ENCODE results near the gene CYBA.

Gene CYBA

GRCh38 chr16:88649924-88650748 is 717 bp downstream of the CYBA start:
- Histone ChIP-seq H3K4me3 (peak overlapping the region; percentile 45 to 93 (median 80)), H3K27ac (peak overlapping the region; percentile 14 to 97 (median 83))

GRCh38 chr16:88649195-88649923 is 1.5 kb downstream of the CYBA start:
- Histone ChIP-seq H3K27ac (peak overlapping the region in 18 of 21 experiments; percentile 51 to 97 (median 84)), H3K4me3 (peak overlapping the region; percentile 45 to 93 (median 80))

GRCh38 chr16:88647178-88648070 is 3.4 kb downstream of the CYBA start:
- Histone ChIP-seq H3K4me3 (no peak overlapping the region), H3K27ac (no peak overlapping the region)

- H3K4me3 ChIP-seq, result no peak overlapping the region
These were observed 4.4 kb downstream of the CYBA start for GRCh38 chr16:88646345-88647034.

GRCh38 chr16:88645941-88646340 is 4.9 kb downstream of the CYBA start:
- Histone ChIP-seq H3K27ac (no peak overlapping the region), H3K4me3 (no peak overlapping the region)

More at GRCh38 chr16:88646345-88647034, 4.4 kb downstream of the CYBA start:
- no peak overlapping the region for H3K27ac ChIP-seq

GRCh38 chr16:88645455-88645854 is 5.4 kb downstream of the CYBA start:
- no peak overlapping the region for H3K27ac ChIP-seq

GRCh38 chr16:88643644-88643932 is 7.3 kb downstream of the CYBA start:
- H3K27ac ChIP-seq, result no peak overlapping the region
- no peak overlapping the region for H3K4me3 ChIP-seq

More at GRCh38 chr16:88645455-88645854, 5.4 kb downstream of the CYBA start:
- H3K4me3 ChIP-seq, result no peak overlapping the region

GRCh38 chr16:88642881-88643643 is 7.8 kb downstream of the CYBA start:
- H3K4me3 ChIP-seq, result no peak overlapping the region

GRCh38 chr16:88640498-88641247 is 10.2 kb downstream of the CYBA start:
- Histone ChIP-seq H3K27ac (no peak overlapping the region), H3K4me3 (no peak overlapping the region)

More at GRCh38 chr16:88642881-88643643, 7.8 kb downstream of the CYBA start:
- no peak overlapping the region for H3K27ac ChIP-seq

- no peak overlapping the region for H3K27ac ChIP-seq
- no peak overlapping the region for H3K4me3 ChIP-seq
These were observed 10.8 kb downstream of the CYBA start for GRCh38 chr16:88640039-88640495.

GRCh38 chr16:88639231-88640038 is 11.4 kb downstream of the CYBA start:
- H3K4me3 ChIP-seq, result no peak overlapping the region
- no peak overlapping the region for H3K27ac ChIP-seq

- no peak within 1 kb of the TSS for H3K27ac ChIP-seq
- no peak within 1 kb of the TSS for H3K4me3 ChIP-seq
These were observed 12.3 kb downstream of the CYBA start, which contains the start of gene IL17C for GRCh38 chr16:88638323-88639230. Gene IL17C (plus strand): TSS chr16:88638572. CDS start chr16:88638642, 70 bp downstream.

- Histone ChIP-seq H3K4me3 (no peak overlapping the region), H3K27ac (no peak overlapping the region)
These were observed 14.2 kb downstream of the CYBA start for GRCh38 chr16:88636488-88637265.

GRCh38 chr16:88635671-88636319 is 15.1 kb downstream of the CYBA start:
- no peak overlapping the region for H3K27ac ChIP-seq
- no peak overlapping the region for H3K4me3 ChIP-seq
